Endodermal cell (in vitro differentiated cells): Measurements from ENCODE around the gene EIF3L. TPM values are rescaled to one million over a fixed set of nuclear protein-coding genes. Genes with fewer than 3 reads are reported as not detected.

ENCODE experiments used
- DNase-seq: peaks from one replicate; pipeline ENCODE4 v3.0.0-alpha.2; 2017
- H3K27ac ChIP-seq: 2 replicates; pipeline ENCODE4 v1.5.1; 2013; ENCODE audit warnings: mild to moderate bottlenecking, low read depth, low read length, moderate library complexity
- H3K27me3 ChIP-seq: 2 replicates; pipeline ENCODE4 v1.6.1; 2013; ENCODE audit warnings: mild to moderate bottlenecking, low read length, moderate library complexity; ENCODE audit not compliant: insufficient read depth, control insufficient read depth, poor library complexity, severe bottlenecking
- H3K36me3 ChIP-seq: 2 replicates; pipeline ENCODE4 v1.7.0; 2013; ENCODE audit warnings: mild to moderate bottlenecking, low read length, moderate library complexity; ENCODE audit not compliant: control insufficient read depth, insufficient read depth
- H3K4me1 ChIP-seq: one replicate; pipeline ENCODE4 v1.7.0; 2013; ENCODE audit warnings: low read length; ENCODE audit not compliant: control insufficient read depth, insufficient read depth
- H3K4me3 ChIP-seq: 2 replicates; pipeline ENCODE4 v1.5.1; 2013; ENCODE audit warnings: mild to moderate bottlenecking, low read length, moderate library complexity
- H3K9ac ChIP-seq: 2 replicates; pipeline ENCODE4 v1.6.1; 2013; ENCODE audit warnings: mild to moderate bottlenecking, low read length, moderate library complexity; ENCODE audit not compliant: poor library complexity, severe bottlenecking; ENCODE audit errors: extremely low read depth
- H3K9me3 ChIP-seq: 2 replicates; pipeline ENCODE4 v1.6.1; 2013; ENCODE audit warnings: mild to moderate bottlenecking, low read length, moderate library complexity; ENCODE audit not compliant: control insufficient read depth
- H3K27ac Mint-ChIP-seq: 2 replicates; pipeline ENCODE4 v1.8.0; 2020; ENCODE audit warnings: mixed read lengths
- H3K27me3 Mint-ChIP-seq: 2 replicates; pipeline ENCODE4 v1.8.0; 2021; ENCODE audit warnings: mild to moderate bottlenecking, mixed read lengths; ENCODE audit not compliant: insufficient read depth
- H3K36me3 Mint-ChIP-seq: 2 replicates; pipeline ENCODE4 v1.8.0; 2020; ENCODE audit warnings: low read depth, mixed read lengths
- H3K4me1 Mint-ChIP-seq: 2 replicates; pipeline ENCODE4 v1.8.0; 2020; ENCODE audit warnings: mixed read lengths
- H3K4me3 Mint-ChIP-seq: 2 replicates; pipeline ENCODE4 v1.8.0; 2020; ENCODE audit warnings: mild to moderate bottlenecking, moderate library complexity, mixed read lengths
- H3K9me3 Mint-ChIP-seq: 2 replicates; pipeline ENCODE4 v1.8.0; 2020; ENCODE audit warnings: mild to moderate bottlenecking, mixed read lengths
- WGBS, 2 experiments: methylation state at CpG; one replicate each; pipeline versions ENCODE4 v1.1.5 to v1.1.7; 2013; ENCODE audit warnings: missing lambda C conversion rate in 2 of 2, mixed read lengths in 1 of 2; ENCODE audit not compliant: insufficient coverage in 1 of 2, insufficient read length in 1 of 2; 5-methylcytosine and 5-hydroxymethylcytosine counted together
- total RNA-seq, 2 donors: library from RNA; stranded (reverse); fragmentation: NEBNext Ultra II Directional in 1 of 2; extraction: Animal tissue kit (Norgen Biotek cat#: 25700) in 1 of 2; gene quantifications; 2 replicates in 1 of 2; 3 replicates in 1 of 2; pipeline ENCODE4 v1.2.1, GENCODE V29; 2021
- TF ChIP-seq, protein P1 (sequence below): fragments of 200-600 bp; sonication (generic); conservative IDR thresholded peaks from 2 replicates; pipeline ENCODE4 v1.5.0; 2021; ENCODE audit warnings: antibody characterized with exemption, mild to moderate bottlenecking

EIF3L gene
- total RNA-seq, 2 donors from 2014 or later: 469 to 541 TPM

- Histone ChIP-seq H3K27ac (peak overlapping the region; percentile 88), H3K4me1 (peaks cover 3% of the 10 kb centered on the region), H3K9ac (peak overlapping the region; percentile 47), H3K27me3 (no peaks in the 10 kb centered on the region), H3K36me3 (no peaks in the 10 kb centered on the region), H3K4me3 (peak overlapping the region; percentile 88), H3K9me3 (no peaks in the 10 kb centered on the region)
- TF ChIP-seq, protein P1, sequence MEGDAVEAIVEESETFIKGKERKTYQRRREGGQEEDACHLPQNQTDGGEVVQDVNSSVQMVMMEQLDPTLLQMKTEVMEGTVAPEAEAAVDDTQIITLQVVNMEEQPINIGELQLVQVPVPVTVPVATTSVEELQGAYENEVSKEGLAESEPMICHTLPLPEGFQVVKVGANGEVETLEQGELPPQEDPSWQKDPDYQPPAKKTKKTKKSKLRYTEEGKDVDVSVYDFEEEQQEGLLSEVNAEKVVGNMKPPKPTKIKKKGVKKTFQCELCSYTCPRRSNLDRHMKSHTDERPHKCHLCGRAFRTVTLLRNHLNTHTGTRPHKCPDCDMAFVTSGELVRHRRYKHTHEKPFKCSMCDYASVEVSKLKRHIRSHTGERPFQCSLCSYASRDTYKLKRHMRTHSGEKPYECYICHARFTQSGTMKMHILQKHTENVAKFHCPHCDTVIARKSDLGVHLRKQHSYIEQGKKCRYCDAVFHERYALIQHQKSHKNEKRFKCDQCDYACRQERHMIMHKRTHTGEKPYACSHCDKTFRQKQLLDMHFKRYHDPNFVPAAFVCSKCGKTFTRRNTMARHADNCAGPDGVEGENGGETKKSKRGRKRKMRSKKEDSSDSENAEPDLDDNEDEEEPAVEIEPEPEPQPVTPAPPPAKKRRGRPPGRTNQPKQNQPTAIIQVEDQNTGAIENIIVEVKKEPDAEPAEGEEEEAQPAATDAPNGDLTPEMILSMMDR: no peak
- peaks cover 29% of the 10 kb centered on the region for H3K4me1 Mint-ChIP-seq
- peak overlapping the region; percentile 68 for H3K4me3 Mint-ChIP-seq
- DNase-seq: no peak
- H3K9me3 Mint-ChIP-seq: no peaks in the 10 kb centered on the region
- WGBS, 2 experiments: 13% methylated on average over 12 to 29 of the region's 29 CpGs
- no peaks in the 10 kb centered on the region for H3K36me3 Mint-ChIP-seq
- peaks cover 26% of the 10 kb centered on the region for H3K27me3 Mint-ChIP-seq
- peak overlapping the region; percentile 94 for H3K27ac Mint-ChIP-seq
These were observed 44.8 kb upstream of the EIF3L start for GRCh38 chr22:37804352-37804880.

DNA sequence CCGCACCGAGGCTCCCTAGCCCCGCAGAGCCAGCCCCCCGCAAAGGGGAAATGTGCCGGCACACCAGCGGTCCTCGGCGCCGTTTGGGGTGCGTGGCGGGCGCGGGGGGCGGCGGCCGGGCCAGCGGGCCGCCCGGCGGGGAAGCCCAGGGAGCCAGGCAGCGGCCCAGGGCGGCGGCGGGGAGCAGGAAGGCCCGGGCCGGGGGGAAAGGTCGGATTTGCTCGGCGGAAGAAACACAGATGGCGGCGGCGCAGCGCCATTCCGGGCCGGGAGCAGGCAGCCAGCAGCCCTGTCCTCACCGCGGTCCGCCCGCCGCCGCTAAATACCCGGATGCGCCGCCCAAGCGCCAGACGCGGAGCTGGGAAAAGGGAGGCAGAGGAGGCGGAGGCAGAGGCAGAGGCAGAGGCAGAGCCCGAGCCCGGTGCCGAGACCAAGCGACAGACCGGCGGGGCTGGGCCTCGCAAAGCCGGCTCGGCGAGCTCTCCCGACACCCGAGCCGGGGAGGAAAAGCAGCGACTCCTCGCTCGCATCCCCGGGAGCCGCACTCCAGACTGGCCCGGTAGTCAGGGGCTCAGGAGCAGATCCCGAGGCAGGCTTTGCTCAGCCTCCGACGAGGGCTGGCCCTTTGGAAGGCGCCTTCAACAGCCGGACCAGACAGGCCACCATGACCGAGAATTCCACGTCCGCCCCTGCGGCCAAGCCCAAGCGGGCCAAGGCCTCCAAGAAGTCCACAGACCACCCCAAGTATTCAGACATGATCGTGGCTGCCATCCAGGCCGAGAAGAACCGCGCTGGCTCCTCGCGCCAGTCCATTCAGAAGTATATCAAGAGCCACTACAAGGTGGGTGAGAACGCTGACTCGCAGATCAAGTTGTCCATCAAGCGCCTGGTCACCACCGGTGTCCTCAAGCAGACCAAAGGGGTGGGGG is 44.1 kb upstream of the EIF3L start:
- TF ChIP-seq, protein P1: no peak
- Mint-ChIP-seq H3K4me1 (peaks cover 29% of the 10 kb centered on the region), H3K27ac (peak overlapping the region; percentile 93), H3K4me3 (peak overlapping the region; percentile 68), H3K36me3 (no peaks in the 10 kb centered on the region), H3K9me3 (no peaks in the 10 kb centered on the region), H3K27me3 (peaks cover 24% of the 10 kb centered on the region)
- Histone ChIP-seq H3K9ac (peak overlapping the region; percentile 74), H3K36me3 (no peaks in the 10 kb centered on the region), H3K27ac (peak overlapping the region; percentile 38), H3K4me3 (peak overlapping the region; percentile 92), H3K9me3 (no peaks in the 10 kb centered on the region), H3K4me1 (peaks cover 3% of the 10 kb centered on the region), H3K27me3 (no peaks in the 10 kb centered on the region)
- WGBS, 2 experiments: 16 to 24% methylated on average over 54 to 87 of the region's 87 CpGs
- DNase-seq: peak; percentile 96

DNA sequence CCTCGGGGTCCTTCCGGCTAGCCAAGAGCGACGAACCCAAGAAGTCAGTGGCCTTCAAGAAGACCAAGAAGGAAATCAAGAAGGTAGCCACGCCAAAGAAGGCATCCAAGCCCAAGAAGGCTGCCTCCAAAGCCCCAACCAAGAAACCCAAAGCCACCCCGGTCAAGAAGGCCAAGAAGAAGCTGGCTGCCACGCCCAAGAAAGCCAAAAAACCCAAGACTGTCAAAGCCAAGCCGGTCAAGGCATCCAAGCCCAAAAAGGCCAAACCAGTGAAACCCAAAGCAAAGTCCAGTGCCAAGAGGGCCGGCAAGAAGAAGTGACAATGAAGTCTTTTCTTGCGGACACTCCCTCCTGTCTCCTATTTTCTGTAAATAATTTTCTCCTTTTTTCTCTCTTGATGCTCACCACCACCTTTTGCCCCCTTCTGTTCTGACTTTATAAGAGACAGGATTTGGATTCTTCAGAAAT is 43.4 kb upstream of the EIF3L start:
- TF ChIP-seq, protein P1: no peak
- peak overlapping the region; percentile 93 for H3K27ac Mint-ChIP-seq
- no peak for DNase-seq
- H3K4me3 ChIP-seq: peak overlapping the region; percentile 92
- peaks cover 20% of the 10 kb centered on the region for H3K27me3 Mint-ChIP-seq
- peaks cover 29% of the 10 kb centered on the region for H3K4me1 Mint-ChIP-seq
- no peaks in the 10 kb centered on the region for H3K36me3 Mint-ChIP-seq
- H3K27ac ChIP-seq: no peak overlapping the region
- WGBS, 2 experiments: 93 to 95% methylated on average over 7 to 10 of the region's 10 CpGs
- peak overlapping the region; percentile 74 for H3K9ac ChIP-seq
- no peaks in the 10 kb centered on the region for H3K27me3 ChIP-seq
- peak overlapping the region; percentile 68 for H3K4me3 Mint-ChIP-seq
- H3K36me3 ChIP-seq: no peaks in the 10 kb centered on the region
- H3K9me3 Mint-ChIP-seq: no peaks in the 10 kb centered on the region
- peaks cover 3% of the 10 kb centered on the region for H3K4me1 ChIP-seq
- no peaks in the 10 kb centered on the region for H3K9me3 ChIP-seq
